GM19395 (cell line): ENCODE data around the gene ARHGAP24.

Experiments used
- ATAC-seq: cut with Tn5 transposase; IDR thresholded peaks from one replicate; pipeline ENCODE4 v1.9.1; 2021; ENCODE audit warnings: mild to moderate bottlenecking, moderate library complexity; ENCODE audit not compliant: unreplicated experiment

The ARHGAP24 gene

DNA sequence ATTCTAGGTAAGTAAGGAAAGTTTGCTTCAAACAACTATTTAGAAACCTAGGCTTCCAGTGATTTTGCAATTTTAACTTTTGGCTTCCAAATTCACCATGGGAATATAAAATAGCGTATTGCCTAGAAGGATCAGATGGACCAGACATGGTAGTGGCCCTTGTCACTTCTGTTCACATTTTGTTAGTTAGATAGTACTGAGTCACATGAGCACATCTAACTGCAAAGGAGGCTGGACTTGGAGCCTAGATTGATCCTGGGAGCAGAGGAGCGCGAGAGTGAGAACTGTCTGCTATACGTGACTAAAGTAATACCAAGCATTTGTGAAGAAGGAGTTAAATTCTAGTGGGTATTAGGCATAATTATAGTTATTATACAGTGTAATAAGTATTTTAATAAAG is 102.4 kb downstream of the ARHGAP24 start:
- no peak for ATAC-seq

DNA sequence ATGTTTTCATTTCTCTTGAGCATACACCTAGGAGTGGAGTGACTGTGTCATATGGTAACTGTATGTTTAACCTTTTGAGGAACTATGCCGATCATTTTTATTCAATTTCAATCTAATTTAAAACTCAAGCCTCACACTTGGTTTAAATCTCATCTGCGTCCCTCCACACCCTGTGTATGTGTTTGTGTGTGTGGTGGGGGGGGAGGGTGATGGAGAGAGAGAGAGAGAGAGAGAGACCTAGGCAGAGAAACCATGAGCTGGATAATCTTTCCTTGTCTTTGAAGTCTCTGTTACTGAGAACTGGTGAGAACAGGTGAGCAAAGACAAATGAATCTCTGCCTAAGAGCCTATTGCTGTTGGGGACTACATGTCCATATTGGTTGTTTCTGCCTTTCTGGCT is 105.0 kb downstream of the ARHGAP24 start:
- no peak for ATAC-seq

DNA sequence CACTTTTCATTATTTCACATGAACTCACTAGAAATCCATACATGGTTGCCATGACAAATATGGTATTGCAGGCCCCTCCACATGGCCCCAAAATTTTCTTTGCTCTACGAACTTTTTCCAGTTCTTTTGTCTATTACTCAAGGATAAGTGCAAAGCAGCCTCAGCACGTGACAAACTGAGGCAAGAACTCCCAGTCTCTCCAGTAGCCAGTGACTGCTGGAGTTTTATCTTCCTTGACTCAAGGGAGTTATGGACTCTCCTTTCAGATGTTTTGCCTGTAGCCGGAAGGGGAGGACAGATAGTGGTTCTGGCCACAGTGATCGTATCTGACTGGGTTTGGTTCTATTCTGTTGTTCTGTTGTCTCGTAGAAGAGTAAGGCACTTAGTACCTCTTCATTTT is 105.5 kb downstream of the ARHGAP24 start:
- no peak for ATAC-seq

DNA sequence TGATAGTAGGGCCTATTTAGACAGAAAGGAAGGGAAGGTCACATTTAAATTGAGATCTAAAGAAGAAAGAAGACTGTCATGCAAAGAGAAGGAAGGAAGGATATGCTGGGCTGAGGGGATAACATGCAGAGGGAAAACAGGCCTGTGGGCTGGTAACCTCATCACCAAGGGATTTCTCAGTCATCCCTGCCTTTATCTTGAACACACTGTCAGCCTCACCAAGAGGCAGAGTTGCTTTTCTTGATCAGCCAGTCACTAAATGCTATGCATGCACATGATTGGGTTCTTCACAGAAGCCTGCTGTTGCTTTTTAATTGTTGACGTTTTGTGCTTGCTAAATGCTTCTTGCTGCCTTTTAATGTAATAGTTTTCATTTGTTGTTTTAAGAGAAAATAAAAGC is 113.0 kb downstream of the ARHGAP24 start:
- ATAC-seq, result no peak

DNA sequence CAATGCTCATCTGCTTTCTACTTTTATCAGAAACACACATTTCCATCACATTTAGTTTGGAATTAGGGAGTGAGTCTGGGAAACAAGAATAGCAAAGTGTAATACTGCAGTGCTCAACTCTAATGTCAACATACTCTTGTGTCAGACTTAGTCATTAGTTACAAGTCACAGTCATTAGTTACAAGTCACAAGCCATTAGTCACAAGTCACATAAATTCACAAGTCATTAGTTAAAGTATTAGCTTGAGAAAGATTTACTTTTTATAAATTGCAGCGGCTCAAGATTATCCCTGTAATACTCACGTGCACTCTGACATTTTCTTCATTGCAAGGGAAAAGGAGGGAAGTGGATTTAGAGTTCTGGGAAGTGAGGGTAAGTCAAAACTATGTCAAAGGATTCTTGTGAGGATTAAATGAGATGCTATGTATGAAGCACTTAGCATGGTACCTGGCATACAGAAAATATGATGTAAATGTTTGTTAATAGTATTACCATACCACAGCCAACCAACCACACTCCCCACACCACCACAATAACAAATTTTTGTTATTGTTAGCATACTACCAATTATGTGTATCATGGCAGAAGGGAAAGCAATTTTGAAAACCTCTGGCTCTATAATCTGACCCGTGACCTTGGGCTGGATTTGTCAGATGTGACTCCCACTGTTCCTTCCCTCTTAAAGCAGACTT is 116.6 kb downstream of the ARHGAP24 start:
- no peak for ATAC-seq

DNA sequence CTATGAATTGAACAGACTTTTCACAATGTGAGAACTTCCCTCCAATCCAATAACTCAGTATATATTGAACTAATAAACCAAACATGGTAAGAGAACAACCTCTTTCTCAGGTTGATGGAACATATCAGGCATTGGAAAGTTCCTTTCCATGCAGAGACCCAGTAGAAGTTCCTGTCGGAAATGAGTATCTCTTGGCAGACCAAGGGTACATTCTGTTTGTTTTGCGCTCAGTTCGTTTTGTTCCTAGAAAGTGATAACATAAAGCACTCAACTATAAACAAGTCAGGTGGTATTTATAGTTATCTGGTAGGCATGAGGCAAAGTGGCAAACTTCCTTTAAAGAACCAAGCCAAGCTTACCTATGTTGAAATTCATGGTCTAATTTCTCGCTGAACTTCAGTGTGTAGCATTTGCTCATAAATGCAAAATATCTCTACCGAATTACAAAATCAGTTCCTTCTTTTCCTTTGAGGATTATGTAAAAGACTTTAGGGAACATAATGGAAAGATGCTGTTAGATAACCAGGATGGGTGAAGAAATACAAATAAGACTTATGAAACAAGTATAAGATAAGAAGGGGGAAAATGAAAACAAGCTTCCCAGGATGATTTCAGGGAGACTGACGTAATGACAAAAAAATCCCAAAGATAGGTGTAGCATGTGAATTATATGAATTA is 120.3 kb downstream of the ARHGAP24 start:
- ATAC-seq, result no peak

DNA sequence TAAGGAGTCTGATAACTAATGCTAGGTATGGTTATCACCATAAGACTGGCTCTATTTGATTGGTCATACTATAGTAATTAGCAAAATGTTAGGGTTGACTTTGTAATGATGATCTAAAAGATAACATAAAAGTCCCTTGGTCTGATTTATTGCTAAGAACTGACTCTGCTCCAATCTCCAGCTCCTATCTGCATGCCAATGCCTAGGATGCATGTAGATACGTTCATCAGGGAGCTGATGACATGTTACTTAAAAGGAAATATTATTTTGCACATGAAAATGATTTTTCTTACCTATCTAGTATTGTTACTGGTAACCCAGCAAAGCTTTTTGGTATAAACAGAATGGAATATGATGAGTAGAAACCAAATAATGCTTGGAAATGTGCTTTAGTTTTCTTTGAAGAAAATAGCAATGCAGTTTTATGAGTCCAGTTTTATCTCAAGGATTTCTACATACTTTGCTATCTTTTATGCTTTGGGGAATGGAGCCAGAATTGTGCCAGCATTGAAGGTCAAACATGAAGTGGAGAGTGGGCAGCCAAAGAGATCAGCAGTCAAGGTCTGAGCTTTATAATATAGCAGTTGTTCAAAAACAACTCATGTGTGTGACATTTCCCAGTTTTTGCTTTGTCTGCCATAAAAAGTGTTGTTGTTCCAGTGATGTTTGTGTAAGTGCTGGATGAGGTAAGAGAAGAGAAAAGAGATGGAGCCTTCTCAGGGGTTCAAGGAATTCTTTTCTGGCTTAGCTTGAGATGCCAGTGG is 121.0 kb downstream of the ARHGAP24 start:
- ATAC-seq, result no peak

DNA sequence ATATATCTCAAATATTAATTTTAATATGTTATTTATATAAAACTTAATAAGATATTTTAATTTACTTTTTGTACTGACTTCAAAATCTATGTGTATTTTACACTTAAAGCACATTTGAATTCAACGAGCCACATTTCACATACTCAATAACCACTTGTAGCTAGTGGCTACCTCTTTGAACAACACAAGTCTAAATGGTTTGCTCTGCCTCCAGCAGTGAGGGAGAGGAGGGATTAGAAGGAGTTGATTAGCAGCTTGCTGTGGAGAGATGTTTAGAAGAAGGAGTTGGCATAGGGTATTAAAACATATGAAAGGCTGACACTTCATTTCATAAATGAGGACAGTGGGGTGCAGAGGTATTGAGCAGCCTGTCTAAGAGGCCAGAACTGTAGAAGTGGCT is 124.0 kb downstream of the ARHGAP24 start:
- ATAC-seq, result no peak

DNA sequence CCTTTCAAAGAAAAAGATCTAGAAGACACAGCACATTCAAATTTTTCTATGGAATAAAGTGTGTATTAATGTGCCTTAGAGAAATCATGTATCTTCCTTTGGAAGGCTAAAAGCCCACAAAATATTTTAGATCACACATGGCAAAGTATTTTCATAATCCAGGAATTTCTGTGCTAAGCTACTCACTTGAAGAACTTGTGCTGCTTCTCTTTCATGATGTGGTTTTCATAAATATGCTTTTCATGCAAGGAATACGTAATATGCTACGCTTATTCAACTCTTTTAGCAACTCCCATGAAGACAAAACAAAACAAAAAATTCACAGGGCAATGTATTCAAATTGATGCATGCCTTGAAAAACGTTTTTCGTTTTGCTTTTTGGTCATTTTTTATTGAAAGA is 125.6 kb downstream of the ARHGAP24 start:
- no peak for ATAC-seq

DNA sequence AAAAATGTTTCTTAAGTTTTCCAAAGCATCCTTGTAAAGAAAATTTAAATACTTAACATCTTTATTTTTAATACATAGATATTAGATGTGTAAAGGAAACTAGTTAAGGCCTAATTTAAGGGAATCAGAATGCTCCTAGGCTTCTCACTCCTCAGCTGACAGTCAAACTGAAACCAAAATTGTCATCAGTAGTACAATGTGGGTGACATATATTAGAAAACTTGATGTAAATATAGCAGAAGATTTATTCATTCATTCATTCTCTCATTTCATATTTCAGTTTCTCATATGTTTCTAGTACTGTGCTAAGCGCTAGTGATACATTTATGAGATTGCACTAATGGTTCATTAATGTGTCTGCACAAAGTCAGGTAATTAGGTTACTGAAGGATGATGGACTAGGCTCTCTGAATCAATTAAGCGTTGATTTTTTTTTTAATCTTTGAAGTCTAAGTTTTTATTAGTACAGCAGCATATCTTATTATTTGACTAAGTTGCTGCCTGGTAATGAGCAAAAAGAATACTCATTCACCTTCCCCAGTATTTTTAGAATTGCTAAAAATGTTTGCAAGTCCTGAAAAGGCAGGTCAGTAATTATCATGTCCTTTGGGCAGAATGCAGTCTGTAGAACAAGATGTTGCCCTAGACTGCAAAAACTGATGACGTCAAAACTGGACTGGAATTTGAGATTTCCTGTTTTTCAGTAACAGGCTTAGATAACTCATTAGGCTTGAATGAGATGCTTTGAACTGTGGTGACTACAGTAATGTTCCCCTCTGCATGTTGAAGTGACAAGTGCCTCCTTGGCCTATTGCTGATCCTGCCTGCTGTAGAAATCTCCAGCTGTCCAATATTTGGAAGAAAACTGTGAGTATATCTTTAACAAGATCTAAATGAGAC is 128.7 kb downstream of the ARHGAP24 start:
- peak; percentile 72 for ATAC-seq

DNA sequence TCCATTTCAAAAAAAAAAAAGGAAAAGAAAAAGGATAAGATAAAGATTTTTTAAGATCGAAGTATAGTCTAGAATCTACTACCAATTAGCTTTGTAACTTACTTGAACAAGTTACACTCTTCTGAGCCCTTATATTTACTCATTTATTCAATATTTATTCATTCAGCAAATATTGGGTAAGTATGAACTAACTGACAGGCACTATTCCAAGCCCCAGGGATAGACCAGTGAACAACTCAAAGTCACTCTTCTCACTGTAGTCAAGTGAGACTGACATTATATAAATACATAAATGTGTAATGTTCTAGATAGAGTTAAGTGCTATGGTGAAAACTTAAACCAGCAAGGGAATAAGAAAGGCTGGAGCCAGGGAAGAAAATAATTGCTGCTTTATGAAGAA is 131.6 kb downstream of the ARHGAP24 start:
- no peak for ATAC-seq

DNA sequence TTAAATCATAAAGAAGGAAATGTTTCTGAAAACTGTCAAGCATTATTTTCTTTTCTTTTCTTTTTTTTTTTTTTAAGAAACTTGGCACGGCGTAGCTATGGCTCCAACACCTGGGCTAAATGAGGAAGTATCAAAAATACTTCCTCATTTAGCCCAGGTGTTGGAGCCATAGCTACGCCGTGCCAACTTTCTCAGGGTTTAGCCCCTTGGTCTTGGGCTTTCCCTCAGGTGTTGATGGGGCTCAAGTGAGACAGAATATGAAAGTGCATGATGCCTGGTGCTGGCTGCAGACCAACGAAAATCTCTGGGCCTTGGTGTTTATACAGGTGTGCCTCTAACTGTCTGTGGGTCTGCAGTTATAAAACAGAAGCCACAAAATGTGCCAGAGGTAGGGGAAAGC is 132.7 kb downstream of the ARHGAP24 start:
- peak; percentile 50 for ATAC-seq

DNA sequence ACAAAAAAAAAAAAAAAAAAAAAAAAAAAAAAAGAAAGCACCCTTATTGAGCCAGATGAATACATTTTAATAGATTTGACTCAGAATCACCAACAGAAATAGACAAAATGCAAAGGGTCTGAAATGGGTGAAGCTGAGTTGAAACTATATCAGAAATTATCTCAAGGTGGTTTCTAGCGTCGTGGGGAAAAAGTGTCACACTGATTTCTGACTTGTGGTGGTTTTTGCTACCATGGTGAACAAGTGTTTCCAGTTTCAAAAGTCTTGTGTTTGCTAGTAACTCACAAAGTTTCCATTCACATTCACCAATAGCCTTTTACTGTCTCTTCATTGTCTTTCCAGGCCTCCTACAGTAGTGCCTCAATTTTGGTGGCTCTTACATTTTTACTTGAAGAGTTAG is 135.5 kb downstream of the ARHGAP24 start:
- ATAC-seq, result peak; percentile 87

DNA sequence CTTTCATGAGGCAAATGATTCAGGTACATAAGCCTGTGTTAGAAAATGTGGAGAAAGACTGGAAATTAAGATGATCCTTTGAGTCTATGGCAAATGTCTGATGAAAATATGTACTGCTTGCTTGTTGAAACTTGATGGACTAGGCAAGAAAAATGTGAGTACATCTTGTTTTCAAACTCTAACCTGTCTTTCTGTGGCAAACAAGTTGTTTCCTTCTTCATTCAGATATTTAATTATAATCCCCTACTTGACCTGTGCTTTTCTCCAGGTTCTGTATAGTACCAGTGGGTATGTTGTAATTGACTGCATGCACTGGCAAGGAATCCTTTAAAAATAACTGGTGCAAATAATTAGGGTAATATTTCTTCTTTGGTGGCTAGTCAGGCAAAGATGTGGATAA is 136.7 kb downstream of the ARHGAP24 start:
- ATAC-seq, result no peak

DNA sequence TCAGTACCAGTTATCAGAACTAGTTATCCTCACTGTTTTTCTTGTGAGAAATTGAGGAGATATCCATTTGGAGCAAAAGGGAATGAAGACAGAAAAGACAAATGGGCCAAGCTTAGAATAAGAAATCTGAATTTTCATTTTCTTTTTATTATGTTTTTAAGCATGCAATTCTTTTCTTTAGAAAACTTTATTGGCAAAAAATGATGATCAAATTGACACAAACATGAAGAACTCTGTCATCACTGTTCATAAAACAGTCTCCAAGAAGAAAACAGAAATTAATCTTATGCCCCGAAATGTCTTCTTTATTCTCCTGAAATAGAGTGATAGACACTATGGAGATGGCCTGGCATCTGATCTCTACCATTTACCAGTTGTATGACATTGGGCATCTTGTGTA is 139.0 kb downstream of the ARHGAP24 start:
- ATAC-seq, result no peak

DNA sequence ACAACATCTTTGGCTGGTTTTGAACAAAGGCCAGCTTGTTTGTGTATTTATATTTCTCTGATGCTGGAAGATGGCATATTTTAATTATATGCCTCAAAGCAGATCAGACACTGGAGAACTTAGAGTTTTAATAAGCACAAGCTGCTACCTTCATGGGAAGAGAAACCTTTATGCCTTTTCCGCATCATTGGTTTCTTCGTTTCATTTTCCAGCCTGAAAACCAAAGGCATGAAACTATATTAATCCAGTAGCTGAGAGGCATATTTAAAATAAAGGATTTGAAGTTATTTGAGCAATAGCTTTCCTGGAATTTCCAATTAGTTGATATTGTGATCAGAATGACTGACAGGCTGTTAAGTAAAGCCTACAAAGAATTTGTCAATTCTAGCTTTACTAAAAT is 141.0 kb downstream of the ARHGAP24 start:
- no peak for ATAC-seq

DNA sequence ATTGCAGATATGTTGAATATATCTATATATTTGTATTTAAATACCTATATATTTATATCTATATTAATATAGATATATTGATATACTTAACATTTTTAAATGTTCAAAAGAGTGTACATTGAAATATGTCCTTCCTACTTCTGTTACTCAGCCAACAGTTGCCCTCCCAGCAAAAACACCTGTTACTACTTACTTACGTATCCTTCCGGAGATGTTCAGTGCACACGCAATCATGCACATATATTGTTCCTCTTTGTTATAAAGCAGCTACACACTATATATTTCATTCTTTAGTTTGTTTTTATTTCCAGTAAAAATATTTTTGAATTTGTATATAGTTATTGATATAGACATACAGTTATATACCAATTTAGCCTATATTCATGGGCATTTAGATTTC is 142.3 kb downstream of the ARHGAP24 start:
- no peak for ATAC-seq

DNA sequence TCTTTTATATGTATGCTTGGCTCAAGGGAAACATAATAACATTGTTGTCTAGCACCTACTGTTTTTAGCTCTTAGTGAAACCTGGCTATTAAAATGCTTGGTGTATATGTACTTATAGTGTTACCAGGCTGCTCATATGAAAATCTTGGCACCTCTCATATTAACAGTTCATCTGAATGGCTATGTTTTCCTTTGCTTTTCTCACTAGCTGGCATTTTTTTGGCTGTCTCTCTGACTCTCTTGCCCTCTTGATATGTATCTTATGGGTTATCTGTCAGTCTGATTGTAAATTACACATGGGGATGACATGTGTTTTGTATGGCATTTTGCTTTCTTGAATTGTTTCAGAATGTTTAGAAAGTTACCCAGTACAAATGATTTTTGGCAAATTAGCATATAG is 158.0 kb downstream of the ARHGAP24 start:
- no peak for ATAC-seq

DNA sequence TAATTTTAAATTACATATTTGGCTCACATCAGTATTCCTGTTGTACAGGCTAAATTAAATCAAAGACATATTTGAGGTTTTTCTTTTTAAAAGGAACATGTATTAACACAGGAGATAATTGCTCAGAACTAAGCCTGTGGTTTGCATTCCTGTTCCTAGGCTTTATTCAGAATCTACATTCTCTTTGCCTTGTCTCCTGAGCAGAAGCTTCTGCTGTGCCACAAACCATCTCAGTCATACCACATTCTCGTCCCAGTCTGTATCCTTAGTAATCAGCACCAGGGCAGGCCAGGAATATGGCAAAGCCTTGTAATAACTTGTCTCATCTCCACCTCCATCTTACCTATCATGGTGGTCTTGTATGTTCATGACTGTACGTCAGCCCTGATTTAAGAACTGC is 162.8 kb downstream of the ARHGAP24 start:
- ATAC-seq, result no peak

DNA sequence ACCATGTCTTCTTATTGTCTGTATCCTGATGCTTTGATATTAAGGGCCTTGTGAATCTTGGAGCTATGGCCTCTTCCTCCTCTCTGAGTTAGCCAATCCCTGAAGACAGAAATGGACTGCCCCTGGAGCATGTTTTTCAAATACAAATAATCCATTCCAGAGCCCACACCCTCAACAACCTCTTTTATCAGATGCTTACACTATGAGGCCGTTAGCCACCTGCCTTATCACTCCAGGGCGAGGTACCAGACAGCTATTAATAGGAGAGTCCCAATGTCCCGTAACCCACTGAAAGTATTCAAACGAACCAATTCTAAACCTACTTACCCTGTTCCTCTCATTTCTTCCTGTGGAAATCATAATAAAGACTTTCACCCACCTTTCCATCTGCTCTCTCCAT is 165.0 kb downstream of the ARHGAP24 start:
- ATAC-seq, result no peak
